Transverse colon (tissue), 4 donors: ENCODE results near the gene ZNHIT3.

Experiments used
- CTCF ChIP-seq, 5 experiments: fragments of 200-600 bp in 3 of 5; fragments of 450-650 bp in 2 of 5; sonication (generic) in 3 of 5; IDR thresholded peaks; 1 replicate in 2 of 5; 2 replicates in 3 of 5; pipeline ENCODE4 v1.5.1; 2016 to 2017; ENCODE audit warnings: antibody characterized with exemption in 5 of 5, inconsistent platforms in 3 of 5, mild to moderate bottlenecking in 2 of 5, moderate library complexity in 1 of 5
- POLR2AphosphoS5 ChIP-seq, 3 donors: sonication (generic); formaldehyde crosslinking; IDR thresholded peaks; one replicate each; pipeline ENCODE4 v1.6.1; 2016; ENCODE audit warnings: antibody characterized with exemption in 3 of 3

GRCh38 chr17:36493956-36494355 is 7.5 kb downstream of the ZNHIT3 start:
- TF ChIP-seq CTCF (IDR thresholded peaks at IDR 0.05) (no peak), POLR2AphosphoS5 (IDR thresholded peaks at IDR 0.05) (no peak)
